GF-D8 (cell line): ENCODE measurements around the gene CEACAM16.
"Not testable (repeated sequence)": the region's sequence is repeated elsewhere in the genome, so short reads cannot be mapped to it uniquely, and the experiment has no call there.

ENCODE experiments used
- DNase-seq: peaks from one replicate; lab custom pipeline; 2025; lab: John Stamatoyannopoulos, UW

CEACAM16 gene

DNA sequence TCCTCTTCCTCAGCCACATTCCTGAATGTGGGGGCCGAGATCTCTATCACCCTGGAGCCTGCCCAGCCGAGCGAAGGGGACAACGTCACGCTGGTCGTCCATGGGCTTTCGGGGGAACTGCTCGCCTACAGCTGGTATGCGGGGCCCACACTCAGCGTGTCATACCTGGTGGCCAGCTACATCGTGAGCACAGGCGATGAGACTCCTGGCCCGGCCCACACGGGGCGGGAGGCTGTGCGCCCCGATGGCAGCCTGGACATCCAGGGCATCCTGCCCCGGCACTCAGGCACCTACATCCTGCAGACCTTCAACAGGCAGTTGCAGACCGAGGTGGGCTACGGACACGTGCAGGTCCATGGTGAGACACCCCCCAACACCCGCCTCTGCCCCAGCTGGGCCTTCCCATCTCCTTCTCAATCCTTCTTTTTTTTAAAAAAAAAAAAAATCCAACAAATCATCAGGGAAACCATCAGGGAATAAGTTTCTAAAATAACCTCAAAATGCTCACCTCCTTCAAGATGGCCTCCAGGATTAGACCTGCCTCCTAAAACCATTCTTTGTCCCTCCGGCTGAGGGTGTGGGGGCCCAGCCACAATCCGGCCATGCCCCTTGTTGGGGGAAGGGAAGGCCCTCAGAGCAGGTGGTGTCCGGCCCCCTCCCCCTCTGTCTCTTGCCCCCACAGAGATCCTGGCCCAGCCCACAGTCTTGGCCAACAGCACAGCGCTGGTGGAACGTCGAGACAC, 4.6 kb downstream of the CEACAM16 start:
- no peak for DNase-seq

DNA sequence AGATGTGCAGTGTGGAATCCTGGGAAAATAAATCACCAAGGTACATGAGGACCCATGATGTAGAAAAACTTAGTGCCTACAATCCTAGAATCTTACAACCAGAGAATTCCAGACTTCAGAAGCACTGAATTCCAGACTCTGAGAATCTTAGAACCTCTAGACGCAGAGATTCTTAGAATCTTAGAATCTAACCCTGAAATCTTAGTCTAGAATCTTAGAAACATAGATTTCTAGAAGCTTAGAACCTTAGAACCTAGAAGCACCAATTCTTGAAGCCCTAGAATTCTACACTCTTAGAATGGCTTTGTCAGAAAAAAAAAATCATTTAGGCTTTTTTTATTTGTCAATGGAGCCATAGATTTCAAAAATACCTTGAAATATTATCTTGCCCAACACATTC, 6.0 kb downstream of the CEACAM16 start:
- DNase-seq = no peak

DNA sequence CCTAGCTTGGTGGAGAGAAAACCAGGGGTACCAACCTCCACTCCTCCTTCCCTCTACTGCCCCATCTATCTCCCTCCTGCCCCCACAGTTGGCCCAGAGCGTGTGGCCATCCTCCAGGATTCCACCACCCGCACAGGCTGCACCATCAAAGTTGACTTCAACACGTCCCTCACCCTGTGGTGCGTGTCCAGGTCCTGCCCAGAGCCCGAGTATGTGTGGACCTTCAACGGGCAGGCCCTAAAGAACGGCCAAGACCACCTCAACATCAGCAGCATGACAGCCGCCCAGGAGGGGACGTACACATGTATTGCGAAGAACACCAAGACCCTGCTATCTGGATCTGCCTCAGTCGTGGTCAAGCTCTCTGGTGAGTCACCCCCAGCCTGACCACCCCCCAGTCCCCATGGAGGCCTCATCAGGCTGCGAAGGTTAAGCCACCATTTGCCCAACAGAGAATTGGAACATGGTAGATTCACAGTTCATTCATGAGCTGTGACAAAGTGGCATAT, 6.6 kb downstream of the CEACAM16 start:
- no peak for DNase-seq

DNA sequence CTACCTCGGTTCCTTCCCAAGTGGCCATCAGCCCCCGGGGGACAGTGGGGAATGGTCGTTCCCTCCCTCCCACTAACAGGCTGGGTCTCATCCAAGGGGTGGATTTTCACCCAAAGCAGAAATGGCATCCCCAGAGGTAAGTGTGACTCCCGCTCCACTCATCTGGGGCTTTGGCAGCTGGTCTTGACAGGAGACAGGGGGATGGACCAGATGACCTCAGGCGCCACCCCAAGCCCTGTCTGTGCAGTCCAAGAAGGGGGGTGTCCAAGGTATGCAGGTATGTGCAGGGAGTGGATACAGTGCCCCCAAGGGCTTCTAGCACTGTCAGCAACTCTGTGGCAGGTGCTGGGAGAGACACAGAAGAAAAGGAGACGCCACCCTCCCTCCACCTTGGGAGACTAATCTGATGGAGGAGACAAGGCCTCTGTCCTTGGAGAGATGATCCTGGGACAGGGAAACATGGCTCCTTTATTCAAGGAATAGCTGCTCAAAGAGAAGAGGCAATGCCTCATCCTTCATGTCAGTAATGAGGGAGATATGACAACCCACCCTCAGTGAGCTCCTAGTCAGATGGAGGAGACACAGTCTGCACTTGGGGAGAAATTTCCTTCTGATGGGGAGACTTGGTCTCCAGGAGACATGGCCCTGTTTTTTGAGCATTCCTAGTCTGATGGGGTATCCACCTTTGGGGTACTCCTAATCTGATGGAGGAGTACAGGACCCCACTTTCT, 7.7 kb downstream of the CEACAM16 start:
- no peak for DNase-seq

DNA sequence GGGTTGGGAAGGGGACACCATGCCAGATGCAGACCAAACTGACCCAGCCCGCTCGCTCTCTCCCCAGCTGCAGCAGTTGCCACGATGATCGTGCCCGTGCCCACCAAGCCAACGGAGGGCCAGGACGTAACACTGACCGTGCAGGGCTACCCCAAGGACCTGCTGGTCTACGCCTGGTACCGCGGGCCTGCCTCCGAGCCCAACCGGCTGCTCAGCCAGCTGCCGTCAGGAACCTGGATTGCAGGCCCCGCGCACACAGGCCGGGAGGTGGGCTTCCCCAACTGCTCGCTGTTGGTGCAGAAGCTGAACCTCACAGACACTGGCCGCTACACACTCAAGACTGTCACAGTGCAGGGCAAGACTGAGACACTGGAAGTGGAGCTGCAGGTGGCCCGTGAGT, 8.8 kb downstream of the CEACAM16 start:
- DNase-seq = no peak

DNA sequence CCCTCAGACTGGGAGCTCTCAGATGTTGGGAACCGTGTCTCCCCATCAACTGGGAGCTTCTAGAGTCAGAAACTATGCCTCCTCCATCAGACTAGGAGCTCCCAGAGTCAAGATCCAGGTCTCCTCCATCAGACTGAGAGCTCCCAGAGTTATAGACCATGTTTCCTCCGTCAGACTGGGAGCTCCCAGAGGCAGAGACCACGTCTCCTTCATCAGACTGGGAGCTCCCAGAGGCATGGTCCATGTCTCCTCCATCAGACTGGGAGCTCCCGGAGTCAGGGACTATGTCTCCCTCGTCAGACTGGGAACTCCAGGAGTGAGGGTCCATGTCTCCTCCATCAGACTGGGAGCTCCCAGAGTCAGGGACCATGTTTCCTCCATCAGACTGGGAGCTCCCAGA, 10.0 kb downstream of the CEACAM16 start:
- no peak for DNase-seq

DNA sequence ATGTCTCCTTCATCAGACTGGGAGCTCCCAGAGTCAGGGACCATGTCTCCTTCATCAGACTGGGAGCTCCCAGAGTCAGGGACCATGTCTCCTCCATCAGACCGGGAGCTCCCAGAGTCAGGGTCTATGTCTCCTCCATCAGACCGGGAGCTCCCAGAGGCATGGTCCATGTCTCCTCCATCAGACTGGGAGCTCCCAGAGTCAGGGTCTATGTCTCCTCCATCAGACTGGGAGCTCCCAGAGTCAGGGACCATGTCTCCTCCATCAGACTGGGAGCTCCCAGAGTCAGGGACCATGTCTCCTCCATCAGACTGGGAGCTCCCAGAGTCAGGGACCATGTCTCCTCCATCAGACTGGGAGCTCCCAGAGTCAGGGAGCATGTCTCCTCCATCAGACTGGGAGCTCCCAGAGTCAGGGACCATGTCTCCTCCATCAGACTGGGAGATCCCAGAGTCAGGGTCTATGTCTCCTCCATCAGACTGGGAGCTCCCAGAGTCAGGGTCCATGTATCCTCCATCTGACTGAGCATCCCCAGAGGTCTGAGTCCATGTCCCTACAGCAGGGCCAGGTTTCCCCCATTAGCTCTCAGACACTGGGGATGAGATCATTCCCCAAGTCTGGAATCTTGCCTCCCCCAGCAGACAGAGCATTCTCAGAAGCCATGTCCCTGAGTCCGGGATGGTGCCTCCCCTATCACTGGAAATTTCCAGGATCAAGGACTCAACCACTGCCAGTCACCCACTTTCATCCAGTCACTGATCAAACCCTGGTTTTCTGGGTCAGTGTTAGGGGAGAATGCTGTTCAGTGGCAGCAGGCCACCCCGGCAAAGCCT, 10.7 kb downstream of the CEACAM16 start:
- DNase-seq = not testable (repeated sequence)

DNA sequence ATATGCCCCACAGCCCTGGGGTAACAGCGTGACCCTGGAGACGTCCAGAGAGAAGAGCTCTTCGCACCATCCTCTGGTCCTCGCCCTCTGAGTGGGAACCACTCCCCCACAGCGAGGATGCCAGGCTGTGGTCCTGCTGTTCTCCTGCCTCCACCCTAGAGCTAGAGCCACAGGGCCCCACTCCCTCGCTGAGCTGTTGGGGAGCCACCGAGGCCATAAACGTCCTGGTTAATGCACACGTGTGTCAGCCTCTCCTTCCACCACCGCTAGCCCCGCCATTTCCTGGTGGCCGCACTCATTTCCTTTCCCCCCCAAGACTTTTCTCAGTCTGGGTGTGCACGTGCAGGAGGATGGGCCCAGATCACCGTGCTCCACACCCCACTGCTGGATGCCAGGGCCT, 11.5 kb downstream of the CEACAM16 start:
- no peak for DNase-seq

DNA sequence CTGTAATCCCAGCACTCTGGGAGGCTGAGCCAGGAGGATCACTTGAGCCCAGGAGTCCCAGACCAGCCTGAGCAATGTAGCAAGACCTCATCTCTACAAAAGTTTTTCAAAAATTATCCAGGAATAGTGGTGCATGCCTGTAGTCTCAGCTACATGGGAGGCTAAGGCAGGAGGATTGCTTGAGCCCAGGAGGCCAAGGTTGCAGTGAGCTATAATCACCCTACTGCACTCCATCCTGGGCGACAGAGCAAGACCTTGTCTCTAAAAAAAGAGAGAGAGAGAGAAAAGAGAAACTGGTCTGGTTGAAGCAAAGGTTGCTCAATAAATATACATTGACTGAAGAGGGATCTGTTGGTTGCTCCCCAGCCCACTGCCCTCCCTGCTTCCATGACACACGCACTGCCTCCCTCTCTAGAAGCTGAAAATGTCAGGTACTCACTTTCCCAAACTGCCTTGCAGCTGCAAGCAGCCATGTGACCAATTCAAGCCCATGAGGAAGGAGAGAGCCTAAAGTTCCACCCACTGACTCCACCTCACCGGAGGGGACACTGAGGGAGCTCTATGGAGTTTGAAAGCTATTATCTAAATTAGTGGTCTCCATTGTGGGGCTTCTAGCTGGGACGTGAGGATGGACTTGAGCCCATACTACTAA, 14.0 kb downstream of the CEACAM16 start:
- DNase-seq = no peak

DNA sequence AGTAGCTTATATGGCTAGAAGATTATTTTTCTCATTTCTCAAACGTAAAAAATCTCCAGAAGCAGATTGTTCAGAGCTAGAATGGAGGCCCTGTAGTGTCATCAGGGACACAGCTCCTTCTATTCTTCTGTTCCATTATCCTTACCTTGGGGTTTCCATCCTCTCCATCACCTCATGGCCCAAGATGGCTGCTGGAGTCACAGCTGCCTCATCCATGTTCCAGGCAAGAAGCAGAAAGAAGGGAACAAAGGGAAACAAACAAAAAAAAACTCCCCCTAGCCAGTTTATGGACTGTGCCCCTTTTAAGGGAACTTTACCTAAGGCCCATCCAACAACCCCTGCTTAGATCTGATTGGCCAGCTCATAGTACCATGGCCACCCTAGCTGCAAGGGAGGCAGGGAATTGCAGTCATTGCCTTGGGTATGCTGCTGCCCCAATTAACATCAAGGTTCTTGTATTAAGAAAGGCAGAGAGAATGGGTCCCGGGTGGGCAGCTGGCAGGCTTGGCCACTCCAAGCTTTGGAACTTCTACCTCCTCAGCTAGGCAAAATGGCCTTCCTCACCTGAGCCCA, 15.7 kb downstream of the CEACAM16 start:
- no peak for DNase-seq

DNA sequence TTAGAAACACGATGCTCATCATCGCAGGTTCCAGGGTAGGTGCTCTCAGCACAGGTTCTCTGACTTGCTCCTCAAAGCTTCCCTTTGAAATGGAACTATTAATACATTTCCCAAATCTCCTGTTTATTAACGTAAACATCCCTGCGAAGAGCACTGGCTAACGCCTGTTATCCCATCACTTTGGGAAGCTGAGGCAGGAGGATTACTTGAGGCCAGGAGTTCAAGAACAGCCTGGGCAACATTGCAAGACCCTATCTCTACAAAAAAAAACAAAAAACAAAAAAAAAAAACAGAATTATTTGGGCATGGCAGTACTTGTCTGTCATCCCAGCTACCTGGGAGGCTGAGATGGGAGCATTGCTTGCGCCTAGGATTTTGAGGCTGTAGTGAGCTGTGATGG, 18.7 kb downstream of the CEACAM16 start:
- no peak for DNase-seq

DNA sequence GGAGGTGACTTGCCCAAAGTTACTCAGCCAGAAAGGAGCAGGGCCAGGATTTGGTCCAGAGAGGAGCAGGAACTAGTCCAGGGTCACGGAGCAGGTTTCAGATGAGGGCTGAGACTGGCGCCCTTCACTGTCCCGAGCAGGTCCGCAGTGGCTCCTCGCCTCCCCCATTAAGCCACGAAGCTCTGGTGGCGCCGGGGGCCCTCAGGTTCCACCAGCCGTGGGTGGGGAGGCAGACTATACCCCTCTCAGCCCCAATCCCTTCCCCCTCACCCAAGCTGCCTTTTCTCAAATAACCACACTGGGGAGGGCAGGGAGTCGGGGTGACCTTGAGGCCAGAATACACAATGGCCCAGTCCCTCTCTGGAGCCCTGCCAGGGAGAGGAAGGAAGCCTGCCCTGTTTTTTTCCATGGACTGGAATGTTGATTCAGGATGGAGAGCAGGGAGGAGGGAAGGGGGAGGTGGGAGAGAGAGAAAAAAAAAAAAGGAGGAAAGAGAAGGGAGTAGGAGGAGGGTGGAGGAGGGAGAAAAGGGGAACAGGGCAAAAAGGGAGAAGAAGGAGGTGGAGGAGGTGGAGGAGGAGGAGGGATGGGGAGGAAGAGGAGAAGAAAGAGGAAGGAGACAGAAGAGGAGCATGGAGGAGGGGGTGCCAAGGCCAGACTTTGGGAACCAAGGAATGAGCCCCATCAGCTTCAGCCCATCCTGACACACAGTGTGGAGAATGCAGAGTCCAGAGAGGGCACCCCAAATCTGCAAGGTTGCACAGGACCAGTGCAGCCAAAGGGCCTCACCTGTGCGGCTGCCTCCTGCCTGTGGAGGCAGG, 19.7 kb downstream of the CEACAM16 start:
- DNase-seq = no peak

DNA sequence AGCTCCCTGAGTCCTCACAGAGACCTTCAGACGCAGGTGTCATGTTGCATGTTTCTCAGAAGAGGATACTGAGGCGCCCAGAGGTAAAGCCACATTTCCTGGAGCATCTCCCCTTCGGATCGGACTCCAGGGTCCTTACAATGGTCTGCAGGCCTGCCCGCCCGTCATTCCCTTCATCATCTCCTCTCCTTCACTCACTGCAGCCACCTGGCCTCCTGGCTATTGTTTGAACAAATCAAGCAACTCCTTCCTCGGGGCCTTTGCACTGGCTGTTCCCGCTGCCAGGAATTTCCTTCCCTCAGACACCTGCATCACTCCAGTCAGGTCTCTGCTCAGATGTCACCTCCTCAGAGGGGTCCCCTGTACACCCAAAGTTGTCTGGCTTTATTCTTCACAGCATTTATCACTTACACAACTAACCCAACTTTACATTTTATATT, 20.3 kb downstream of the CEACAM16 start:
- DNase-seq = no peak

DNA sequence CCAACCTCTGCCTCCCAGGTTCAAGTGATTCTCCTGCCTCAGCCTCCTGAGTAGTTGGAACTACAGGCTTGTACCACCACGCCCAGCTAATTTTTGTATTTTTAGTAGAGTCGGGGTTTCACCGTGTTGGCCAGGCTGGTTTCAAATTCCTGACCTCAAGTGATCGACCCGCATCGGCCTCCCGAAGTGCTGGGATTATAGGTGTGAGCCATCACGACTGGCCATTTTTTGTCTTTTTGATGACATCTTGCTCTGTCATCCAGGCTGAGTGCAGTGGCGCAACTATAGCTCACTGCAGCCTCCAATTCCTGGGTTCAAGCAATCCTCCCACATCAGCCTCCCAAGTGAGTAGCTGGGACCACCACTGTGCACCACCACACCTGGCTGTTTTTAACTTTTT, 21.4 kb downstream of the CEACAM16 start:
- not testable (repeated sequence) for DNase-seq

DNA sequence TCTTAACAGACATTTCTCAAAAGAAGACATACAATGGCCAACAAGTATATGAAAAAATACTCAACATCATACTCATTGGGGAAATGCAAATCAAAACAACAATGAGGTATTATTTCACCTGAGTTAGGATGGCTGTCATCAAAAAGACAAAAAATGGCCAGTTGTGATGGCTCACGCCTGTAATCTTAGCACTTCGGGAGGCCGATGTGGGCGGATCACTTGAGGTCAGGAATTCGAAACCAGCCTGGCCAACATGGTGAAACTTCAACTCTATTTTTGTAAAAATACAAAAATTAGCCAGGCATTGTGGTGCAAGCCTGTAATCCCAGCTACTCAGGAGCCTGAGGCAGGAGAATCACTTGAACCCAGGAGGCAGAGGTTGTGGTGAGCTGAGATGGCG, 22.0 kb downstream of the CEACAM16 start:
- no peak for DNase-seq

DNA sequence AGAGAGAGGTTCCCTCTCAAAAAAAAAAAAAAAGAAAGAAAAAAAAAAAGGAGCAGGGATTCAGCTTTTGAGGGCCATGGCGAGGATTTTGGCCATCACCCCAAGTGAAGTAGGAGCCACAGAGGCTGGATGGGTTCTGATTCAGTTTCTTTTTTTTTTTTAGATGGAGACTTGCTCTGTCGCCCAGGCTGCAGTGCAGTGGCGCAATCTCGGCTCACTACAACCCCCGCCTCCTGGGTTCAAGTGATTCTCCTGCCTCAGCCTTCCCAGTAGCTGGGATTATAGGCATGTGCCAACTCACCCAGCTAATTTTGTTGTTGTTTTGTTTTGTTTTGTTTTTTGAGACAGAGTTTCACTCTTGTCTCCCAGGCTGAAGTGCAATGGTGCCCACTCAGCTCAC, 22.4 kb downstream of the CEACAM16 start:
- not testable (repeated sequence) for DNase-seq

DNA sequence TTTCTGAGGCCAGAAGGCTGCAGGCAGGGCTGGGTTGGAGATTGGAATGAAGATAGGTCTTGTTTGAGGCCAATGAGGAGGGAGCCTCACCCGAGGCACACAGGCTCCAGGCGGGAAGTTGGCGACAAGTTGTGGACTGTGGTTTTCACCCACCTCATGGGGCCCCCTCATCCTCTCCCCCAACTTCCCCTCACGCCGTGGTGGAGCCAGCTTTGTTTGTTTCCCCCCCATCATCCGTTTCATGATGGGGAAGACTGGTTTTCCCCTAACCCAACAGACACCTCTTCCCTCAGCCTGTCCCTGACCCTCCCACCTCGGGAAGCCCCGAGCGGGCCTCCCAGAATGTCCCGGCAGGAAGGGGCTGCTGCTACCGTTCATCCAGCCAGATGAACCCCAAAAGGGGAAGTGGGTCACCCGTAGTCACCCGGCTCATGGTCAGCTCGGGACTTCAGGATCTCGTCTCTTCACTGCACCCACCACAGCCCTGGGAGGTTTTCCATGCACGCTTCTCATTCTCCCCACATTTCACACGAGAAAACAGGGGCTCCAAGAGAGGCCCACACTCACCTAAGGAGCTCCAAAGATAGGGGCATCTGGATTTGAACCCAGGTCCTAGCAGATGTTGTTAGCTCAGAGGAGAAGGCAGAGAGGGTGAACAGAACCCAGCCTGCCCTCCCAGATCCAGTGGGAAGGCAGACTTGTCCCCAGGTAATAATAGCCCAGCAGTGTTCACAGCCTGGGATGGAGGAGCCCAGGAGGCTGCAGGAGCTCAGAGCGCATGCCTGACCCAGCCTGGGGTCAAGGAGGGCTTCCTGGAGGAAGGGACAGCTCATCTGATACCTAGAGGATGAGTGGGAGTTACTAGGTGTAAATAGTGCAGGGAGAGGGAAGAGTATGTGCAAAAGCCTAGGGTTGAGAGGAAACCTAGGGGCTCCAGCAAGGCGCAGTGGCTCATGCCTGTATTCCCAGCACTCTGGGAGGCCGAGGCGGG, 23.5 kb downstream of the CEACAM16 start:
- DNase-seq = peak; percentile 73

DNA sequence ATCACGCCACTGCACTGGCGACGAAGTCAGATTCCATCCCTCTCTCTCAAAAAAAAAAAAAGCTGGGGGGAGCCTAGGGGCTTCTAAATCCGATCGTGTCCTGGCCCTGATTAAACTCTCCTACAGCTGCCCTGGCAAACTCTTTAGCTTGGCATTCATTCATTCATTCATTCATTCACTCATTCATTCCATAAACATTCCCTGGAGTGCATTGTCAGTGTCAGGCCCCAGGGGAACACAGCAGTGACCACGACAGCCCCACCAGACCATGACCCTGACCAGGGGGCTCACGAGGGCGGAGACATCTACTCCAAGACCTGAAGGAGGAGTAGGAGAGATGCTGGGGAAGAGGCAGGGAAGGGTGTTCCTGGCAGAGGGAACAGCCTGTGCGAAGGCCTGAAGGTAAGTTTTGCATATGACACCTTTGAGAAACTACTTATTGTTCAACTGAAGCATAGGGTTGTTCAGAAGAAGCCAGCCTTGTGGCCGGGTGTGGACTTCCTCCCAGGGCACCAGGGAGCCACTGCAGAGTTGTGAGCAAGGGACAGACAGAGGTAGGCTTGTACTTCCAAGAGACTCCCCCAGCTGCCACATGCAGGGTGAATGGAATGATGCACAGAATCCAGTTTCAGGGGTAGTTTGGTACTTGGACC, 24.5 kb downstream of the CEACAM16 start:
- DNase-seq = peak; percentile 44

DNA sequence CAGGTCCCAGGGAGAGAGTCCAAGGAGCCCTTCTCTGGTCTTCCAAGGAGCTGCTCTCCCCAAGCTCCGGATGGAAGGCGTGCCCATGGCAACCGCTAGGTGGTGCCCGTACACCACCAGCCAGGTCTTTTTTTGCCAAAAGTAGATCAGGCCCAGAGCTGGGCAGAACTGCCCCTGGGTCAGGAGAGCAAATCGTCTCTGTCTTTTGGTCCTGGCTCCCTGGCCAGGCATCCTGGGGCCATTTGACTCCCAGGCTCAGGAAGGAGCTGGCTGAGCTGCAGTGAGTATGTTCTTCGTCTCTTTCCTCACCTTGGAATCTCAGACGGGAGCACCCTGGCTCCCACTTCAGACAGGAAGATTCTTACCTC, 25.0 kb downstream of the CEACAM16 start:
- peak; percentile 44 for DNase-seq
